Thyroid gland (tissue), 4 donors: Measurements from ENCODE around the gene LRRC47.

ENCODE experiments used
- POLR2A ChIP-seq, 2 donors: fragments of 450-650 bp; IDR thresholded peaks; one replicate each; pipeline ENCODE4 v1.6.1; 2017; ENCODE audit warnings: antibody characterized with exemption in 2 of 2, mild to moderate bottlenecking in 2 of 2, moderate library complexity in 1 of 2
- TF ChIP-seq, protein P1 (sequence below), 6 experiments: fragments of 200-600 bp in 3 of 6; fragments of 450-650 bp in 3 of 6; sonication (generic) in 3 of 6; IDR thresholded peaks; one replicate each; pipeline ENCODE4 v1.5.1; 2016 to 2019; ENCODE audit warnings: antibody characterized with exemption in 6 of 6, mild to moderate bottlenecking in 2 of 6, inconsistent platforms in 1 of 6, moderate library complexity in 1 of 6

DNA sequence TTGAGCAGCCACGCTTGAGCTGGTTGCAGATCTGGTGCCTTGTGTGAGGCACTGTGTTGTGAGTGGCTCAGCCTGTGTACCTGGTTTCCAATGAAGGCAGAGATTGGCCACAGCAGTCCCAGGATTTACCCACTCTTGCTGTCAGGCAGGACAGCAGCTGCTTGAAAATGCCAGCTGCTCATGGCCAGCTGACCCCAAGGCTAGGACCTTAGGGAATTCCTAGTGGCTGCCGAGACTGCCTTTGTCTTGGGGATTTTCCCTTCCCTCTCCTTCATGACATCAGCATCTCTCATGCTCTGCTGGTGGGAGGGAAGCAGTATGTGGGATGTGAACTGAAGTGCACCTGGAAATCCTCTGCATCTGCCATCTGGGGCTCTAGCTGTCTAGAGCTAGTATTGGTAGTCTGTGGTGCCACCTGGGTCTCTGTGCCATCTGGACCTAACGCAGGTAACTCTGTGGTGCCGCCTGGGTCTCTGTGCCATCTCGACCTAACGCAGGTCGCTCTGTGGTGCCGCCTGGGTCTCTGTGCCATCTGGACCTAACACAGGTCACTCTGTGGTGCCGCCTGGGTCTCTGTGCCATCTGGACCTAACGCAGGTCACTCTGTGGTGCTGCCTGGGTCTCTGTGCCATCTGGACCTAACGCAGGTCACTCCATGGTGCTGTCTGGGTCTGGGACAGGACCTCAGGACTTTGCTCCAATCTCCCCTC lies 3.8 kb upstream of the LRRC47 start:
- TF ChIP-seq, protein P1, sequence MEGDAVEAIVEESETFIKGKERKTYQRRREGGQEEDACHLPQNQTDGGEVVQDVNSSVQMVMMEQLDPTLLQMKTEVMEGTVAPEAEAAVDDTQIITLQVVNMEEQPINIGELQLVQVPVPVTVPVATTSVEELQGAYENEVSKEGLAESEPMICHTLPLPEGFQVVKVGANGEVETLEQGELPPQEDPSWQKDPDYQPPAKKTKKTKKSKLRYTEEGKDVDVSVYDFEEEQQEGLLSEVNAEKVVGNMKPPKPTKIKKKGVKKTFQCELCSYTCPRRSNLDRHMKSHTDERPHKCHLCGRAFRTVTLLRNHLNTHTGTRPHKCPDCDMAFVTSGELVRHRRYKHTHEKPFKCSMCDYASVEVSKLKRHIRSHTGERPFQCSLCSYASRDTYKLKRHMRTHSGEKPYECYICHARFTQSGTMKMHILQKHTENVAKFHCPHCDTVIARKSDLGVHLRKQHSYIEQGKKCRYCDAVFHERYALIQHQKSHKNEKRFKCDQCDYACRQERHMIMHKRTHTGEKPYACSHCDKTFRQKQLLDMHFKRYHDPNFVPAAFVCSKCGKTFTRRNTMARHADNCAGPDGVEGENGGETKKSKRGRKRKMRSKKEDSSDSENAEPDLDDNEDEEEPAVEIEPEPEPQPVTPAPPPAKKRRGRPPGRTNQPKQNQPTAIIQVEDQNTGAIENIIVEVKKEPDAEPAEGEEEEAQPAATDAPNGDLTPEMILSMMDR (IDR thresholded peaks at IDR 0.05), result no peak
- no peak for TF ChIP-seq POLR2A (IDR thresholded peaks at IDR 0.05)
